H4 (cell line): ENCODE results near the gene NSUN6. TPM values are rescaled to one million over a fixed set of nuclear protein-coding genes. Genes with fewer than 3 reads are reported as not detected.
"Not testable (repeated sequence)": the region's sequence is repeated elsewhere in the genome, so short reads cannot be mapped to it uniquely, and the experiment has no call there.

Source experiments
- DNase-seq: peaks from one replicate; pipeline ENCODE4 v3.0.0-alpha.2; 2015; ENCODE audit warnings: low spot score
- total RNA-seq: library from RNA; depleted of rRNA; stranded (reverse); fragments of >200 nt; shearing (Covaris generic); gene quantifications from 2 replicates; pipeline ENCODE4 v1.2.3, GENCODE V29; 2014

NSUN6 gene
- total RNA-seq, 1 experiment from 2014 or later: 5.0 TPM

DNA sequence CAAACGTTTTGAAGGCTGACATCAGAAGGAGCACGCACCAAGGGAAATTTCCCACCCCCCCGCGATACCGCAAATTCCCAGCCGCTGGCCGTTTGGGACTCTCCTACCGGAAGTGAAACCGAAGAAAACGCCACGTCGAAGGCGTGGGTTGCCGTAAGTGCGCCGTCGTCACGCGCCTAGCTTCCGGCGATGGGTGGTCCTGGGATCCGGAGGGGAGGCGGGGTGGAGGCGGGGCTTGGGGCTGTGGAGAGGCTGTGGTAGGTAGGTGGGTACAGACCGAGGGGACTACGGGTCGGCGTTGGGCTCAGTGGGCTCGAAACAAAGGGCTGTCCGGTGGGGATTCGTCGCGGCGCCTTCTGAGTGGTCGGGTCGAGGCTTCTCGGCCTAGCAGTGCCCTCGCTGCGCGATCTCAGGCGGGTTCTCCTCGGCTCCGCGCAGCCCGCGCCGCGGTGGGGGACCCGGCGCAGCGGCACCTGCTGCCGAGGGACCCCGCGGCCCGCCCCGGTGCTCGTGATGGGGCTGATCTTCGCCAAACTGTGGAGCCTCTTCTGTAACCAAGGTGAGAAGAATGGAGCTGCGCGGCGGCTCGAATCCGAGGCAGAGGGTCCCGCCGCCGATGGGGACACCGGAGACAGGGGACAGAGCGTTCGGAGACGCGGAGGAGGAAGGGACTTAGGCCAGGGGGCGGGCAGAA is 7.9 kb upstream of the NSUN6 start, which contains the start of gene ARL5B:
ARL5B (plus strand) TSS at position 307 of the 694 bp plus-strand sequence; CDS start at position 514, 207 bp downstream.
- DNase-seq: peak; percentile 93

DNA sequence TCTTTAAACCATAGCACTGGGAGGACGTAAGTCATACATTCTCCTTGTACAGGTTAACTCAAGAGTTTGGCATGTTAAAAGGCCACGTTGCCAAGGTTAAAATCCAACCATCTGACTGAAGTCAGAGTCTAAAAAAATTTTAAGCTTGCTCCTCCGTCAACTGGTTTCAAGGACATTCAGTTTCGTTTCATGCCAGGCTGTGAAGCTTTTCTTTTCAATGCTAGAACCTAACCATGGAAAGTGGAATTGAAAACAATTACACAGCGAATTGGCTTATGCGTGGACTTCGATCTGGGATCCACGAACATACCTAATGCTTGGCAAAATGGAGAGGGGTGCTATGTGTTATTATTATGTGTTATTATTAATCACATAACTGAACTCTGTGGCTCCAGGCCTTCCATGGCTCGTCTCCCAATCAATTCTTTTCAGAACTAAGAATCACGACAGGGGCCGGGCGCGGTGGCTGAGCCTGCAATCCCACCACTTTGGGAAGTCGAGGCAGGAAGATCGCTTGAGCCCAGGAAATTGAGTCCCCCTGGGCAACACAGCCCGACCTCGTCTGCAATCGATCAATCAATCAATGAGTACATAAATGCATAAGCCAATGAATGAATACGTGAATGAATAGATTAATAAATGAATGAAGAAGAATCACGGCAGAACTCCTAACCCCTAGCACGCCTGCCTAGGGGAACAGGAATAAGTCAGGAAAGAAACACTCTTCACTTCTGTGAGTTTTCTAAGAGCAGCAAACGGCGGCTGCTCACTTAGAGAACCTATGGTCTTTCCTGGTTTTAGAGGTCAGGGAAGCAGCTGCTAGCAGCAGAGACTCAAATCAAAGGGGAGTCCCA is 7.1 kb upstream of the NSUN6 start:
- no peak for DNase-seq

DNA sequence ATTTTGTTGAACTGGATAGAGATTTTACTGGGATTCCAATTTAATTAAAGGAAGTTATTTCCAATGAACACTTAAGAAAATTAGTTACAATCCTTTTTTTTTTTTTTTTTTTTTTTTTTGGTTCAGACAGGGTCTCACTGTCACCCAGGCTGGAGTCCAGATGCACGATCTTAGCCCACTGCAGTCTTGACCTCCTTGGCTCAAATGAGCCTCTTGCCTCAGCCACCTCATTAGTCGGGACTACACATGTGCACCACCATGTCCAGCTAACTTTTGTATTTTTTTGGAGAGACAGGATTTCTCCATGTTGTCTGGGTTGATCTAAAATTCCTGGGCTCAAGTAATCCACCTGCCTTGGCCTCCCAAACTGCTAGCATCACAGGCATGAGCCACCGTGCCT is 5.3 kb upstream of the NSUN6 start:
- DNase-seq: no peak

DNA sequence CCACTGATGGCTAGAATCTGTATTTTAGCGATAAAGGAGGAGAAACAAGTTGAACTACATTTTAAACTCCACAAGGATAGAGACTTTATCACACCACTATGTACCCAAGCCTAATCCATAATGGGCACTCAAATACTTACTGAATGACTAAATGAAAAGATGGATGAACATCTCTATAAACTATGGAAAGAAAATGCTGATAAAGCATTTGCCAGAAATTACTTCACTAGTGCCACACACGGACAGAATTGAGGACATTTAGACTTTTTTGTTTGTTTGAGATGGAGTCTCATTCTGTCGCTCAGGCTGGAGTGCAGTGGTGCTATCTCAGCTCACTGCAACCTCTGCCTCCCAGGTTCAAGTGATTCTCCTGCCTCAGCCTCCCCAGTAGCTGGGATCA is 1.7 kb upstream of the NSUN6 start:
- no peak for DNase-seq

DNA sequence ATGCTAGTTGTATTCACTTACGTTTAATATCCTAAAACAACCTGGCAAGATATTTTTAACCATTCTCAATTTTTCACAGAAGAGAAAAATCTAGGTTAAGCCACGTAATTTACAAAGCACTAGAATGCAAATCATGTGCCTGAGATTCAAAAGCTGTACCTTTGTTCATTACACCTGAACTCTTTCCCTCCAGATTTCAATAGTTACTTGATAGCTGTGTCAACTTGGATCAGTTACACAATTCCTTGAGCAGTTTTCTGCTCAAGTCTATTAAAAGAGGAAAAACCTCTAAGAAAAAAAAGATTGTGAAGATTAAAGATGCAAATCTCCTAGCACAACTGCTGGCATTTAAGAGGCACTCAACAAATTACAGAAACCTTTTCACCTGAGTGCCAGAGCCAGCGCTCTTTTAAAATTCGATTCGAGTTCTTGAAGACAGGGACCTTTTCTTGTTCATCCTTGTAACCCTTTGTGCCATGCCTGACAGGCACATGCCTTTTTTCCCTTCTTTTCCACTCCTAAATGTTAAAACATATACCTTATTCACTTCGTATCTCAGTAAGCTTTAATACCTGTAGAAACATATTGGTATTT is 886 bp downstream of the NSUN6 start:
- no peak for DNase-seq

DNA sequence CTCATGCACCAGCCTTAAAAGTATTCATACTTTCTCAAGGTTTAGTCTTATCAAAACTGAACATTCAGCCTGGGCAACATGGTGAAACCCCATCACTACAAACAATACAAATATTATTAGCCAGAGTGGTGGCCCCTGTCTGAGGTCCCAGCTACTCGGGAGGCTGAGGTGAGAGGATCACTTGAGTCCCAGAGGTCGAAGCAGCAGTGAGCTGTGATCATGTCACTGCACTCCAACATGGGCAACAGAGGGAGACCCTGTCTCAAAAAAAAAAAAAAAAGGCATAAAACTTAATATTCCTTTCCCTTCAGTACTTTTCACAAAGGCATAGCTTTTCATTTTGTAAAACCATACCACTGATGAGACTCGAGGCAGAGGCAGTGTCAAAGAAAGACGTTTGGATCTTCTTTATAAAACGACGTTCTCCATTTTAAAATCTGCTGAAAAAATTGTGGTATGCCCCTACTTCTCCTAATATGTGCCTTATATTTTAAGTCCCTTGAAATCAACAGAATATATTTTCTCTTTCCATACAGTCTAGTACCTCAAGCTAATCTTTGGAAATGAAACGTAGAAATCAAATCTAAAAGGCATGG is 1.9 kb downstream of the NSUN6 start:
- DNase-seq: no peak

DNA sequence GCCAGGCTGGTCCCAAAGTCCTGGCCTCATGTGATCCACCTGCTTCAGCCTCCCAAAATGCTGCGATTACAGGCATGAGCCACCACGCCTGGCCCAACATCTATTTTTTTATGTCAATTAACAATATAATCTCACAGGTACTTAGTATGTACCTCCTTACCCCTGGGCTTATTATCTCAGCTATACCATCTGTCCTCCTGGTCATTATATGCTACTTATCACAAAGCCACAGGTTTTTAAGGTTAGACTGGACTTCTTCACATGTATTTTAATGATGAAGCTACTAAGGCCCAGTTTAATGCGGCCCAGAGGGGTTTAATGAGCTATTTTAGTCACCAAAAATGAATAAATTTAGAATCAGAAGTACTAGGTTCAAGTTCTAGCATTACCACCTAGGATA is 3.4 kb downstream of the NSUN6 start:
- no peak for DNase-seq

DNA sequence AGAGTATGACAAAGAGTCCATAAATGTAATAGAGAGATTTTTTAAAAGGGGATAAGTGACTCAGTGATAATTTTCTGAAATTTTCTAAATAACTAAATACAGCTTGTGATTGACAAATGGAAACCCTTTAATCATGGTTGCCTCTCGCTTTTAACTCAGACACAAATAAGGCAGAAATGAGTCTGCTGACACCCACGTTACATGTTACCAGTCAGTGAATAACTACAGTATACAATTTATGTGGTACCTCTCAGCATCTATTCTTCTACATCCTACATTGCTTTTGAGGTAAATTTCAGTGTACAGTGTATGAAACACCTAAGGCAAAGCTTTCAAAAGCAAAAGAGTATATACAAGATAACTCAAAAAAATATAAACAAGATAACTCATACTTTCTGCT is 4.2 kb downstream of the NSUN6 start:
- DNase-seq: no peak

DNA sequence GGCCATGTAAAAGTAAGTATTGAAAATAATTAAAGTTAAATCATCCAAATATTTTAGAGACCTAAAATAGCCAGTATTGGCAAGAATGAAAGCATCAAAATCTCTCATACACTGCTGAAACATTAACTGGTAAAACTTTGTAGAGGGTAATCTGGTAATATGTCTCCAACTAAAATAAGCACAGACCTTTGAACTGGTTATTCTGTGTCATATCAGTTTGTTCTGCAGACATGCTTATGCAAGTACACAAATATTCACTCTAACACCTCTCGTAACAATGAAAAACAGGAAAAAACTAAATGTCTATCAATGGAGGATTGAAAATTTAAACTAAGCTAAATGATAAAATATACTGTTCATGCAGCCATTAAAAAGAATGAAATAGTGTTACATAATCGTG is 11.7 kb downstream of the NSUN6 start:
- DNase-seq: not testable (repeated sequence)

DNA sequence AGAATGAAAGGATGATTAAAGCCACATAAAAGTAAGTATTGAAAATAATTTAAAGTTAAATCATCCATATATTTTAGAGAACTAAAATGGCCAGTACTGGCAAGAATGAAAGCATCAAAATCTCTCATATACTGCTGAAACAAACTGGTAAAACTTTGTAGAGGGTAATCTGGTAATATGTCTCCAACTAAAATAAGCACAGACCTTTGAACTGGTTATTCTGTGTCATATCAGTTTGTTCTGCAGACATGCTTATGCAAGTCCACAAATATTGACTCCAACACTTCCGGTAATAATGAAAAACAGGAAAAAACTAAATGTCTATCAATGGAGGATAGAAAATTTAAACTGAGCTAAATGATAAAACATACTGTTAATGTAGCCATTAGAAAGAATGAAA is 14.0 kb downstream of the NSUN6 start:
- DNase-seq: not testable (repeated sequence)

DNA sequence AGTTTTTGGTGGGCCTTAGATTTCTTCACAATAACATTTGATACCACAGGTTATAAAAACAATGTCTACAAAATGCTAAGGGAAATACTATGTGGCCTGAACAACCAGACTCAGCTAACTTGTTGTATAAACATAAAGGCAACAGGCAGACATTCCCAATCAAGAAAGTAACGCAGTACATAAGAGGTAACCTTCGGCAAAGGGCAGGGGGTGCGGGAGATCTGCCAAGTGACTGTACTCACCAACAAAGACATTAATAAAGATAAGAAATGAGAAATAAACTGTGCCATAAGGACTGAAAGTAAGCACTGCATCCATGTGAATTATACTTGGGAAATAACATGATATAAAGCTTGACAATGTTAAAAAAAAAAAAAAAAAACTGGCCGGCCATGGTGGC is 15.4 kb downstream of the NSUN6 start:
- no peak for DNase-seq

DNA sequence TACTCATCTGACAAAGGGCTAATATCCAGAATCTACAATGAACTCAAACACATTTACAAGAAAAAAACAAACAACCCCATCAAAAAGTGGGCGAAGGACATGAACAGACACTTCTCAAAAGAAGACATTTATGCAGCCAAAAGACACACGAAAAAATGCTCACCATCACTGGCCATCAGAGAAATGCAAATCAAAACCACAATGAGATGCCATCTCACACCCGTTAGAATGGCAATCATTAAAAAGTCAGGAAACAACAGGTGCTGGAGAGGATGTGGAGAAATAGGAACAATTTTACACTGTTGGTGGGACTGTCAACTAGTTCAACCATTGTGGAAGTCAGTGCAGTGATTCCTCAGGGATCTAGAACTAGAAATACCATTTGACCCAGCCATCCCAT is 18.9 kb downstream of the NSUN6 start:
- DNase-seq: not testable (repeated sequence)

DNA sequence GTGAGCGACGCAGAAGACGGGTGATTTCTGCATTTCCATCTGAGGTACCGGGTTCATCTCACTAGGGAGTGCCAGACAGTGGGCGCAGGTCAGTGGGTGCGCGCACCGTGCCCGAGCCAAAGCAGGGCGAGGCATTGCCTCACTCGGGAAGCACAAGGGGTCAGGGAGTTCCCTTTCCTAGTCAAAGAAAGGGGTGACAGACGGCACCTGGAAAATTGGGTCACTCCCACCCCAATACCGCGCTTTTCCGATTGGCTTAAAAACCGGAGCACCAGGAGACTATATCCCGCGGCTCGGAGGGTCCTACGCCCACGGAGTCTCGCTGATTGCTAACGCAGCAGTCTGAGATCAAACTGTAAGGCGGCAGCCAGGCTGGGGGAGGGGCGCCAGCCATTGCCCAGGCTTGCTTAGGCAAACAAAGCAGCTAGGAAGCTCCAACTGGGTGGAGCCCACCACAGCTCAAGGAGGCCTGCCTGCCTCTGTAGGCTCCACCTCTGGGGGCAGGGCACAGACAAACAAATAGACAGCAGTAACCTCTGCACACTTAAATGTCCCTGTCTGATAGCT is 23.9 kb downstream of the NSUN6 start:
- DNase-seq: not testable (repeated sequence)

DNA sequence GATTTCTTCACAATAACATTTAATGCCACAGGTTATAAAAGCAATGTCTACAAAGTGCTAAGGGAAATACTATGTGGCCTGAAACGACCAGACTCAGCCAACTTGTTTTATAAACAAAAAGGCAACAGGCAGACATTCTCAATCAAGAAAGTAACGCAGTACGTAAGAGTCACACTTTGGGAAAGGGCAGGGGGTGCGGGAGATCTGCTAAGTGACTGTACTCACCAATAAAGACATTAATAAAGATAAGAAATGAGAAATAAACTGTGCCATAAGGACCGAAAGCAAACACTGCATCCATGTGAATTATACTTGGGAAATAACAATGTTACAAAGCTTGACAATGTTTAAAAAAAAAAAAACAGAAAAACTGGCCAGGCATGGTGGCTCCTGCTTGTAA is 25.5 kb downstream of the NSUN6 start:
- DNase-seq: no peak

DNA sequence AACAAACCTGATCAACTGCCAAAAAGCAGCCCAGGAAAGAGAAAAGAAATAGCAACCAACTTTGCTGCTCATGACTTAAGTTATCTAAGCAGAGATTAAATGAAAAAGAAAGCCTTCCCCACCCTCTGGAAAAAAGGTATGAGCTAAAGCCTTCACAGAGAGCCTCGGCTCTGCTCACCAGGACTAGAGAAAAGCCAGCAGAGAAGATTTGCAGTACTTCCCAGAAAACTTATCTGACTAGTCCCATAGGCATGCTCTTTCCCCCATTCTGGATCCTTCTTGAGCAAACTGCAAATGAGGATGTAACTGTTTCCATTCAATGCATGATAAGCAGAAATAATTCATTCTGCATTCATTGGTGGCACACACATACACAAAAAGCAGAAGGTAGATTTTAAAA is 27.7 kb downstream of the NSUN6 start:
- not testable (repeated sequence) for DNase-seq

DNA sequence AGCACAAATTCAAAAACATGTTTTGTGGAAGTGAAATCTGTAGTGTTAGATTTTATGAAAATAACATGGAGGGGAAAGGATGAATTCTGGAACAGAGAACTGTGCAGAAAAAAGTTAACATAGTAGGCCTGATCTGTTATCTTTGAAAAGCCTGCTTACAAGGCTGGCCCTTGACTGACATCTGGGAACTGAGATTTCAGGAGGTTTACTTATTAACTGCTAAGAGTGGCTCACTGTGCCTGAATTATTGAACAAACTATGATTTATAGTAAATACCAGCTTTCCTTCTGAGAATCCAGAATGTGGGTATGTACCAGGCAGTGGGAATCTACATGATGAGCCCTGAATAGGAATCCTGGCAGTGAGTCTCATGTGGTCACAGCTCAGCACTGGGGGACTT is 30.5 kb downstream of the NSUN6 start:
- no peak for DNase-seq

DNA sequence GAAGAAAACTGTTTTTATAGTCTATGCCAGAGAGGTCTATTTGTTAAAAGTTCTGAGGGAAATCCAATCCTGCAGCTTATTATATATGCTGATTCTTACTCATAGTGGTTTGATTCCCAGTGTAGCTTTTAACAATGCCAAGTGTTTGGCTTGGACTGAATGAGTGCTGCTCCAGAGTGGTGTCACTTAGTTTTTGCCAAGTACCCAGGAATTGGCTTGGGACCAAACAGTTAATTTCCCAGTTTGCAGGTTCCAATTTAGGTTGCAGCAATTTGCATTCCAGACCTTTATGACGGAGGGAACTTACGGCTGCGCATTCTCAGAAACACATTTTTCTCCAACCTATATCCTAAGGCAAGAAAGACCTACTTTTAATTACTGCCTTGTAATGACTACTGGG is 32.4 kb downstream of the NSUN6 start:
- DNase-seq: no peak

DNA sequence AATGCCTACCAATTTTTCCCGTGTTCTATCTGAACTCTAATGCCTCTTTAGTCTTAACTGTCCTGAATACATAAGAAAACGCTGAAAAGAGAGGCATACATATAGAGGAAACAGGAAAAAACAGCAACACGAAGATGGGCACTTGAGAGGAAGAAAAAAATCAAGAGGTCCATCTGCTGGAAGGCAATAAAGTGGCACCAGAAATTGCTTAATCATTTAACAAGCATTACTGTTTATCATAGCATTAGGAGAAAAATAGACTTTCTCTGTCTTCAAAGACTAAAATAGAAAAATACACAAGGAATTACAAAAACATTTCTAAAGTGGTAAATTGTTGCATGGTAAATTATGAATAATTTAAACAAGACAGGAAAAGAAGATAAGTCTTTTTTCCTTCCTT is 35.0 kb downstream of the NSUN6 start:
- DNase-seq: no peak

DNA sequence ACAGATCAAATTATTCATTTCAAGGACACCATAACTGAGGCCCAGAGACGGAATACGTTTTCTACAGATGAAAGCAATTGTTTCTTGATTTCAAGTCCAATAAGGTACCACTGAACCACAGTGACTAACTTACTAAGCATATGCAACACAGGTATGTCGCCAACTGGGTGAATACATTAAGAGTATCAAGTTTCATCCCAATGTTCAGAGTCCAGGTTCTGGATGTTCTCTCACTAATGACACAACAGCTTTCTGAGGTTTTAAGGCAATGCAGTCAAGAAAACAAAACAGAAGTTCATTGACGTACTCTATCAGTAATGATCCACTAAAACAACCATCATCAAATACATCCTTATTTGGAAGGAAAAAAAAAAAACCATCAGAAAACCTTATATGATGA is 35.8 kb downstream of the NSUN6 start:
- no peak for DNase-seq

DNA sequence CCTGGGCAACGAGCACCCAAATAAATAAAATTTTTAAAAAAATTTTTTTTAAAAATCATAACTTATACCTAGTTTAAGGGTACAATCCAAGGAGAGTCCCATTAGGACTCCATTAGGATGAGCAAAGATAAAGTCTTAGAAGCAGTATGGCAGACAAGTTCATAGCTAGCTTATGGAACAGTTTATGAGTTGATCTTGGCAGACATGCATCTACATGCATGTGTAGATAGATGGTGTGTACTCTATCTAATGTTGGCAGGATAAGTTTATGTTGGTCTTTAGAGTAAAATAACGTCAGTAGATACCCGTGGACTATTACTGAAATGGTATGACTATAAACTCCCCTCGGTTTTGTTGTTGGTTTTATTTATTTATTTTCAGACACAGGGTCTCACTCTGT is 40.2 kb downstream of the NSUN6 start:
- DNase-seq: no peak

DNA sequence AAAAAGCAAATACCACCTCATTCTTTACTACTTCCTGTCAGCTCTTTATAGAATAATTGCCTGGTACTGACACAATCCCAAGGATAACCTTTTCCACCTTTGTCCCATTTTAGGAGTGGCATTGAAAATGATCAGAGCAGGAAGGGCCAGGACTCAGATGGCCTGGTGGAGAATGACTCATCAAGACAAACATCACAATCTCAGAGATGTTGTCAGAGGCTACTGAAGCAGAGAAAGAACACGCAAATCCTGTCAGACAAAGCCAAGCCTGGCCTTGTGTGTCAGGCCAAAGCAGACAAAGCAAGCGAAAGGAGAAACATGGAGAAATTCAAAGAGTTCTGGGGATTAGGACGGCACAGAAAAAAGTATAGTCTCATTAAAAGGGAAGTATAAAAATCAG is 40.9 kb downstream of the NSUN6 start:
- DNase-seq: peak; percentile 76

DNA sequence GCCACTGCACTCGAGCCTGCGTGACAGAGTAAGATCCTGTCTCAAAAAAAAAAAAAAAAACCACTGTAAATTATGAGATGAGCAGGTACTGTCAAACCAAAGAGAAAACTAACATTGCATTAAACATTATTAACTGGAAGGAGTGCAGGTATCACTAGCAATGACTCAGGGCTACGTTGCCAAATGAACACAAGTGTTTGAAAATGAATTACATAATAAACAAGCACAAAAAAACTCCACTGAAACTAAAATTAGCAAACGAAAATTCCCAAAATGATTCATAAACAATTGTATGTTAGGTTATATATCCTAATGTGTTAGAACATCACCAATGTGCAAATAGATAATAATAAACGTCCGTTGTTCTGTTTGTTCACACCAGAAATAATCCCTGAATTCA is 42.8 kb downstream of the NSUN6 start:
- no peak for DNase-seq
